HEK293 (cell line): ENCODE results near the gene POU2F2.

Source experiments
- CTCF ChIA-PET: fragments of 350-600 bp; formaldehyde crosslinking; extraction: SDS; loops from one replicate; lab custom pipeline; 2021; ENCODE audit warnings: antibody characterized with exemption; lab: Yijun Ruan, JAX
- POLR2A ChIA-PET: fragments of 300-600 bp; formaldehyde crosslinking; extraction: SDS; loops from one replicate; lab custom pipeline; 2020; ENCODE audit warnings: antibody characterized with exemption, inconsistent platforms; lab: Yijun Ruan, JAX
- H3K27ac ChIP-seq: fragments of 200-500 bp; sonication (Bioruptor generic); 2 replicates; pipeline ENCODE4 v1.5.1; 2014; ENCODE audit warnings: low read depth, low read length, control low read depth, inconsistent platforms; ENCODE audit errors: extremely low read depth
- H3K36me3 ChIP-seq, 2 experiments: fragments of 200-500 bp in 1 of 2; sonication (Bioruptor generic) in 1 of 2; 1 replicate in 1 of 2; 2 replicates in 1 of 2; pipeline ENCODE4 v1.5.1; 2014 to 2017; ENCODE audit warnings: inconsistent platforms in 2 of 2, low read length in 2 of 2; ENCODE audit not compliant: control insufficient read depth in 2 of 2, insufficient read depth in 1 of 2
- H3K4me1 ChIP-seq: fragments of 200-500 bp; sonication (Bioruptor generic); 2 replicates; pipeline ENCODE4 v1.5.1; 2014; ENCODE audit warnings: mild to moderate bottlenecking, low read length, inconsistent platforms; ENCODE audit not compliant: control insufficient read depth, insufficient read depth
- H3K4me3 ChIP-seq: 2 replicates; pipeline ENCODE4 v1.5.1; 2011; ENCODE audit warnings: low read depth, mild to moderate bottlenecking, control low read depth, low read length, moderate library complexity
- H3K9me3 ChIP-seq: fragments of 200-500 bp; sonication (Bioruptor generic); 2 replicates; pipeline ENCODE4 v1.5.1; 2014; ENCODE audit warnings: low read depth, low read length, inconsistent platforms; ENCODE audit not compliant: control insufficient read depth, insufficient read depth
- BCL6B ChIP-seq: fragments of 450-650 bp; formaldehyde crosslinking; IDR thresholded peaks from 2 replicates; pipeline ENCODE4 v1.5.1; 2017; ENCODE audit warnings: missing biosample characterization, missing genetic modification characterization
- EGR2 ChIP-seq: fragments of 450-650 bp; formaldehyde crosslinking; IDR thresholded peaks from 2 replicates; pipeline ENCODE4 v1.5.1; 2016; ENCODE audit warnings: low read depth, missing biosample characterization, missing genetic modification characterization
- MEIS1 ChIP-seq: sonication (generic); formaldehyde crosslinking; IDR thresholded peaks from 2 replicates; pipeline ENCODE4 v1.8.1; 2022; ENCODE audit warnings: missing genetic modification reagents, mild to moderate bottlenecking, borderline replicate concordance
- PRDM1 ChIP-seq: fragments of 450-650 bp; formaldehyde crosslinking; IDR thresholded peaks from 2 replicates; pipeline ENCODE4; 2016; ENCODE audit warnings: missing biosample characterization, missing genetic modification characterization
- REST ChIP-seq: fragments of 450-650 bp; formaldehyde crosslinking; IDR thresholded peaks from 2 replicates; pipeline ENCODE4 v1.5.1; 2016; ENCODE audit warnings: missing biosample characterization, missing genetic modification characterization
- SALL2 ChIP-seq: fragments of 450-650 bp; formaldehyde crosslinking; IDR thresholded peaks from 2 replicates; pipeline ENCODE4 v1.5.0; 2017; ENCODE audit warnings: missing biosample characterization, mild to moderate bottlenecking, missing genetic modification characterization, borderline replicate concordance
- YY1 ChIP-seq: fragments of 450-650 bp; formaldehyde crosslinking; IDR thresholded peaks from 2 replicates; pipeline ENCODE4 v1.5.1; 2018; ENCODE audit warnings: missing biosample characterization, missing genetic modification characterization
- ZNF366 ChIP-seq: fragments of 450-650 bp; formaldehyde crosslinking; conservative IDR thresholded peaks from 2 replicates; pipeline ENCODE4 v1.5.1; 2016; ENCODE audit warnings: missing biosample characterization, missing genetic modification characterization
- ZNF391 ChIP-seq: fragments of 450-650 bp; formaldehyde crosslinking; IDR thresholded peaks from 2 replicates; pipeline ENCODE4 v1.5.1; 2016; ENCODE audit warnings: low read depth, missing biosample characterization, missing genetic modification characterization, borderline replicate concordance
- ZNF404 ChIP-seq: fragments of 450-650 bp; formaldehyde crosslinking; IDR thresholded peaks from 2 replicates; pipeline ENCODE4 v1.5.1; 2017; ENCODE audit warnings: missing biosample characterization, missing genetic modification characterization
- ZNF510 ChIP-seq: fragments of 450-650 bp; formaldehyde crosslinking; IDR thresholded peaks from 2 replicates; pipeline ENCODE4 v1.5.1; 2018; ENCODE audit warnings: mild to moderate bottlenecking, missing genetic modification characterization, missing biosample characterization; ENCODE audit not compliant: insufficient replicate concordance
- ZNF561 ChIP-seq: fragments of 450-650 bp; IDR thresholded peaks from 2 replicates; pipeline ENCODE4 v1.5.1; 2018; ENCODE audit warnings: missing biosample characterization, missing genetic modification characterization, borderline replicate concordance
- ZNF571 ChIP-seq: fragments of 450-650 bp; formaldehyde crosslinking; IDR thresholded peaks from 2 replicates; pipeline ENCODE4 v1.5.0; 2017; ENCODE audit warnings: missing biosample characterization, missing genetic modification characterization
- ZNF621 ChIP-seq: fragments of 450-650 bp; formaldehyde crosslinking; IDR thresholded peaks from 2 replicates; pipeline ENCODE4 v1.5.1; 2017; ENCODE audit warnings: missing biosample characterization, missing genetic modification characterization
- ZNF624 ChIP-seq: fragments of 450-650 bp; formaldehyde crosslinking; IDR thresholded peaks from 2 replicates; pipeline ENCODE4 v1.5.1; 2017; ENCODE audit warnings: missing biosample characterization, missing genetic modification characterization
- ZNF654 ChIP-seq: fragments of 450-650 bp; formaldehyde crosslinking; IDR thresholded peaks from 2 replicates; pipeline ENCODE4 v1.5.1; 2016; ENCODE audit warnings: low read depth, missing biosample characterization, missing genetic modification characterization
- ZNF658 ChIP-seq: fragments of 450-650 bp; formaldehyde crosslinking; IDR thresholded peaks from 2 replicates; pipeline ENCODE4; 2016; ENCODE audit warnings: missing biosample characterization, missing genetic modification characterization
- ZNF830 ChIP-seq: fragments of 450-650 bp; IDR thresholded peaks from 2 replicates; pipeline ENCODE4 v1.5.0; 2018; ENCODE audit warnings: missing biosample characterization, missing genetic modification characterization, low read depth, mild to moderate bottlenecking, moderate library complexity
- TF ChIP-seq, protein P1 (sequence below): fragments of 450-650 bp; formaldehyde crosslinking; IDR thresholded peaks from 2 replicates; pipeline ENCODE4 v1.5.1; 2016; ENCODE audit warnings: missing biosample characterization, missing genetic modification characterization, borderline replicate concordance
- TF ChIP-seq, protein P2 (sequence below): fragments of 450-650 bp; formaldehyde crosslinking; IDR thresholded peaks from 2 replicates; pipeline ENCODE4 v1.5.1; 2016; ENCODE audit warnings: missing biosample characterization, missing genetic modification characterization

POU2F2 gene

DNA sequence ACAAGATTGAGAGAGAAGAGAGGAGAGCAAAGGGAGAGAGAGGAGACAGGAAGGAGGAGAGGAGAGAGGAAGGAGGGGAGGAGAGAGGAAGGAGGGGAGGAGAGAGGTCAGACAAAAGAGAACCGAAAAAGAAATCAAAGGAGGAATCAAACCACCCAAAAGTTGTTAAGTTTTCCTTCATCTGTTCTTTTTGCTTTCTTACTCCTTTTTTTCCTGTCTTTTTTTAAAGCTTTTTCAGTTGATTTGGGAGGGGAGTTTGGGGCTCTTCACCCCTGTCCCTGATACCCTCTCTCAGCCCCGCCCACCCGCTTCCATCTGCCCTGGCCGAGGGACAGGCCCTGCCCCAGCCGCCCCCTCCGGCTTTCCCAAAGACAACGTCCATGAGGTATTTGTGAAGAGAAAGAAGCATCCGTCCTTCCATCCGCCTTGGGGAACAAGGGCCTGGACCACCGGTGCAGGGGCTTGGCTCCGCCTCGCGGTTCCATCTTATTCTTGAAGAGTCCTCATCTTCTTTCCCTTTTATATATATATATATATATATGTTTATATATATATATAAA is 43.0 kb downstream of the POU2F2 start:
- Histone ChIP-seq H3K4me1 (no peaks in the 10 kb centered on the region), H3K9me3 (no peaks in the 10 kb centered on the region), H3K4me3 (no peak overlapping the region), H3K27ac (no peak overlapping the region), H3K36me3 (peaks cover 0 to under 1% of the 10 kb centered on the region in 2 experiments; a peak in 1 of 3 replicates)
- POLR2A ChIA-PET, result no interaction called here
- TF ChIP-seq ZNF654 (no peak), ZNF366 (peak; percentile 50; the same call in 1 of the 2 replicates), ZNF621 (no peak), EGR2 (tag by site-specific recombination) (no peak), PRDM1 (tag by site-specific recombination) (peak; percentile 72; the same call in 1 of the 2 replicates), ZNF624 (tag by site-specific recombination) (no peak), MEIS1 (CRISPR knock-in tag) (no peak), YY1 (tag by site-specific recombination) (no peak), ZNF391 (tag by site-specific recombination) (no peak), ZNF510 (tag by site-specific recombination) (no peak), SALL2 (no peak), ZNF561 (no peak), ZNF830 (tag by site-specific recombination) (no peak), REST (no peak), ZNF658 (no peak), ZNF404 (no peak), ZNF571 (tag by site-specific recombination) (no peak), BCL6B (tag by site-specific recombination) (no peak)
- TF ChIP-seq, protein P1, sequence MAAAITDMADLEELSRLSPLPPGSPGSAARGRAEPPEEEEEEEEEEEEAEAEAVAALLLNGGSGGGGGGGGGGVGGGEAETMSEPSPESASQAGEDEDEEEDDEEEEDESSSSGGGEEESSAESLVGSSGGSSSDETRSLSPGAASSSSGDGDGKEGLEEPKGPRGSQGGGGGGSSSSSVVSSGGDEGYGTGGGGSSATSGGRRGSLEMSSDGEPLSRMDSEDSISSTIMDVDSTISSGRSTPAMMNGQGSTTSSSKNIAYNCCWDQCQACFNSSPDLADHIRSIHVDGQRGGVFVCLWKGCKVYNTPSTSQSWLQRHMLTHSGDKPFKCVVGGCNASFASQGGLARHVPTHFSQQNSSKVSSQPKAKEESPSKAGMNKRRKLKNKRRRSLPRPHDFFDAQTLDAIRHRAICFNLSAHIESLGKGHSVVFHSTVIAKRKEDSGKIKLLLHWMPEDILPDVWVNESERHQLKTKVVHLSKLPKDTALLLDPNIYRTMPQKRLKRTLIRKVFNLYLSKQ (tag by site-specific recombination), result no peak
- TF ChIP-seq, protein P2, sequence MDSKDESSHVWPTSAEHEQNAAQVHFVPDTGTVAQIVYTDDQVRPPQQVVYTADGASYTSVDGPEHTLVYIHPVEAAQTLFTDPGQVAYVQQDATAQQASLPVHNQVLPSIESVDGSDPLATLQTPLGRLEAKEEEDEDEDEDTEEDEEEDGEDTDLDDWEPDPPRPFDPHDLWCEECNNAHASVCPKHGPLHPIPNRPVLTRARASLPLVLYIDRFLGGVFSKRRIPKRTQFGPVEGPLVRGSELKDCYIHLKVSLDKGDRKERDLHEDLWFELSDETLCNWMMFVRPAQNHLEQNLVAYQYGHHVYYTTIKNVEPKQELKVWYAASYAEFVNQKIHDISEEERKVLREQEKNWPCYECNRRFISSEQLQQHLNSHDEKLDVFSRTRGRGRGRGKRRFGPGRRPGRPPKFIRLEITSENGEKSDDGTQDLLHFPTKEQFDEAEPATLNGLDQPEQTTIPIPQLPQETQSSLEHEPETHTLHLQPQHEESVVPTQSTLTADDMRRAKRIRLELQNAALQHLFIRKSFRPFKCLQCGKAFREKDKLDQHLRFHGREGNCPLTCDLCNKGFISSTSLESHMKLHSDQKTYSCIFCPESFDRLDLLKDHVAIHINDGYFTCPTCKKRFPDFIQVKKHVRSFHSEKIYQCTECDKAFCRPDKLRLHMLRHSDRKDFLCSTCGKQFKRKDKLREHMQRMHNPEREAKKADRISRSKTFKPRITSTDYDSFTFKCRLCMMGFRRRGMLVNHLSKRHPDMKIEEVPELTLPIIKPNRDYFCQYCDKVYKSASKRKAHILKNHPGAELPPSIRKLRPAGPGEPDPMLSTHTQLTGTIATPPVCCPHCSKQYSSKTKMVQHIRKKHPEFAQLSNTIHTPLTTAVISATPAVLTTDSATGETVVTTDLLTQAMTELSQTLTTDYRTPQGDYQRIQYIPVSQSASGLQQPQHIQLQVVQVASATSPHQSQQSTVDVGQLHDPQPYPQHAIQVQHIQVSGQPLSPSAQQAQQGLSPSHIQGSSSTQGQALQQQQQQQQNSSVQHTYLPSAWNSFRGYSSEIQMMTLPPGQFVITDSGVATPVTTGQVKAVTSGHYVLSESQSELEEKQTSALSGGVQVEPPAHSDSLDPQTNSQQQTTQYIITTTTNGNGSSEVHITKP (tag by site-specific recombination), result peak; percentile 52; the same call in 1 of the 2 replicates
- CTCF ChIA-PET, result interaction anchor here (3.3 kb wide), 1 partner anchor 19 kb away, joined by 19 read pairs; no protein-coding TSS in a partner anchor
